ENCODE data around the gene CLTB.
"Not testable (repeated sequence)": the region's sequence is repeated elsewhere in the genome, so short reads cannot be mapped to it uniquely, and the experiment has no call there.

Gene CLTB

GRCh38 chr5:176414704-176415103, 1.6 kb downstream of the CLTB start:
- H3K4me1 Mint-ChIP-seq = peaks cover 50% of the 10 kb centered on the region
- H3K36me3 Mint-ChIP-seq = peaks cover 15% of the 10 kb centered on the region
- H3K27me3 Mint-ChIP-seq = no peaks in the 10 kb centered on the region
- no peak for ATAC-seq
- peak overlapping the region; percentile 50 for H3K27ac Mint-ChIP-seq
- no peak overlapping the region for H3K4me3 Mint-ChIP-seq
- no peaks in the 10 kb centered on the region for H3K9me3 Mint-ChIP-seq

GRCh38 chr5:176413709-176414191, 2.6 kb downstream of the CLTB start:
- Mint-ChIP-seq H3K4me1 (peaks cover 50% of the 10 kb centered on the region), H3K4me3 (no peak overlapping the region), H3K27ac (no peak overlapping the region), H3K27me3 (no peaks in the 10 kb centered on the region), H3K36me3 (peaks cover 18% of the 10 kb centered on the region), H3K9me3 (no peaks in the 10 kb centered on the region)
- no peak for ATAC-seq

- ATAC-seq = no peak
- peaks cover 18% of the 10 kb centered on the region for H3K36me3 Mint-ChIP-seq
- no peak overlapping the region for H3K4me3 Mint-ChIP-seq
- no peaks in the 10 kb centered on the region for H3K27me3 Mint-ChIP-seq
- peaks cover 50% of the 10 kb centered on the region for H3K4me1 Mint-ChIP-seq
- no peaks in the 10 kb centered on the region for H3K9me3 Mint-ChIP-seq
- no peak overlapping the region for H3K27ac Mint-ChIP-seq
Observed at GRCh38 chr5:176413255-176413565, 3.1 kb downstream of the CLTB start.

- H3K4me3 Mint-ChIP-seq = no peak overlapping the region
- H3K27ac Mint-ChIP-seq = no peak overlapping the region
- ATAC-seq = no peak
- no peaks in the 10 kb centered on the region for H3K9me3 Mint-ChIP-seq
- peaks cover 50% of the 10 kb centered on the region for H3K4me1 Mint-ChIP-seq
- H3K36me3 Mint-ChIP-seq = peaks cover 18% of the 10 kb centered on the region
- no peaks in the 10 kb centered on the region for H3K27me3 Mint-ChIP-seq
Observed at GRCh38 chr5:176412517-176413254, 3.7 kb downstream of the CLTB start.

GRCh38 chr5:176410486-176411180, 5.7 kb downstream of the CLTB start:
- peaks cover 43% of the 10 kb centered on the region for H3K4me1 Mint-ChIP-seq
- H3K27ac Mint-ChIP-seq = no peak overlapping the region
- peaks cover 25% of the 10 kb centered on the region for H3K36me3 Mint-ChIP-seq
- no peak overlapping the region for H3K4me3 Mint-ChIP-seq
- H3K9me3 Mint-ChIP-seq = no peaks in the 10 kb centered on the region
- no peak for ATAC-seq
- no peaks in the 10 kb centered on the region for H3K27me3 Mint-ChIP-seq

- Mint-ChIP-seq H3K4me3 (no peak overlapping the region), H3K36me3 (peaks cover 25% of the 10 kb centered on the region), H3K27me3 (no peaks in the 10 kb centered on the region), H3K9me3 (no peaks in the 10 kb centered on the region), H3K27ac (no peak overlapping the region), H3K4me1 (peaks cover 34% of the 10 kb centered on the region)
- ATAC-seq = no peak
Observed at GRCh38 chr5:176409765-176410164, 6.6 kb downstream of the CLTB start.

- H3K27ac Mint-ChIP-seq = no peak overlapping the region
- no peaks in the 10 kb centered on the region for H3K9me3 Mint-ChIP-seq
- no peaks in the 10 kb centered on the region for H3K27me3 Mint-ChIP-seq
- H3K36me3 Mint-ChIP-seq = peaks cover 25% of the 10 kb centered on the region
- no peak for ATAC-seq
- H3K4me3 Mint-ChIP-seq = no peak overlapping the region
- peaks cover 22% of the 10 kb centered on the region for H3K4me1 Mint-ChIP-seq
Observed at GRCh38 chr5:176408590-176408989, 7.7 kb downstream of the CLTB start.

- H3K27ac Mint-ChIP-seq, ATAC-seq: not testable (repeated sequence)
Observed at GRCh38 chr5:176408252-176408573, 8.1 kb downstream of the CLTB start.

GRCh38 chr5:176407456-176408251, 8.7 kb downstream of the CLTB start:
- H3K27ac Mint-ChIP-seq = no peak overlapping the region
- H3K27me3 Mint-ChIP-seq = no peaks in the 10 kb centered on the region
- peaks cover 16% of the 10 kb centered on the region for H3K4me1 Mint-ChIP-seq
- H3K36me3 Mint-ChIP-seq = peaks cover 25% of the 10 kb centered on the region
- H3K4me3 Mint-ChIP-seq = no peak overlapping the region
- no peak for ATAC-seq
- no peaks in the 10 kb centered on the region for H3K9me3 Mint-ChIP-seq

More at GRCh38 chr5:176408252-176408573, 8.1 kb downstream of the CLTB start:
- Mint-ChIP-seq H3K36me3 (peaks cover 25% of the 10 kb centered on the region), H3K4me1 (peaks cover 21% of the 10 kb centered on the region)
- not testable (repeated sequence) for H3K4me3 Mint-ChIP-seq, H3K9me3 Mint-ChIP-seq, H3K27me3 Mint-ChIP-seq

- Mint-ChIP-seq H3K27me3 (no peaks in the 10 kb centered on the region), H3K9me3 (no peaks in the 10 kb centered on the region), H3K4me3 (no peak overlapping the region), H3K4me1 (peaks cover 8% of the 10 kb centered on the region), H3K27ac (no peak overlapping the region), H3K36me3 (peaks cover 25% of the 10 kb centered on the region)
- ATAC-seq = no peak
Observed at GRCh38 chr5:176406436-176407052, 9.8 kb downstream of the CLTB start.

GRCh38 chr5:176405656-176406435, 10.5 kb downstream of the CLTB start:
- Mint-ChIP-seq H3K27me3 (no peaks in the 10 kb centered on the region), H3K4me1 (peaks cover under 1% of the 10 kb centered on the region), H3K36me3 (peaks cover 19% of the 10 kb centered on the region), H3K4me3 (no peak overlapping the region), H3K27ac (no peak overlapping the region), H3K9me3 (no peaks in the 10 kb centered on the region)
- no peak for ATAC-seq

- Mint-ChIP-seq H3K4me1 (no peaks in the 10 kb centered on the region), H3K9me3 (no peaks in the 10 kb centered on the region), H3K27me3 (no peaks in the 10 kb centered on the region), H3K4me3 (no peak overlapping the region), H3K27ac (no peak overlapping the region), H3K36me3 (peaks cover 23% of the 10 kb centered on the region)
- no peak for ATAC-seq
Observed at GRCh38 chr5:176401281-176402205, 14.8 kb downstream of the CLTB start.

GRCh38 chr5:176400382-176401156, 15.8 kb downstream of the CLTB start:
- no peak overlapping the region for H3K4me3 Mint-ChIP-seq
- ATAC-seq = no peak
- H3K36me3 Mint-ChIP-seq = peaks cover 15% of the 10 kb centered on the region
- H3K9me3 Mint-ChIP-seq = no peaks in the 10 kb centered on the region
- H3K27me3 Mint-ChIP-seq = no peaks in the 10 kb centered on the region
- H3K4me1 Mint-ChIP-seq = no peaks in the 10 kb centered on the region
- H3K27ac Mint-ChIP-seq = no peak overlapping the region

Measured in stimulated activated memory B cell treated with anti-CD40 and anti-IgM and Interleukin-4, amounts not matched to agents 10 μg/mL and 1 μg/mL and 100 μg/mL, for 72 hours (primary cell).